NCI-H82 (cell line): Measurements from ENCODE around the gene OR52L1.
"Not testable (repeated sequence)": the region's sequence is repeated elsewhere in the genome, so short reads cannot be mapped to it uniquely, and the experiment has no call there.

ENCODE experiments used
- DNase-seq: peaks from one replicate; lab custom pipeline; 2025; lab: John Stamatoyannopoulos, UW

Gene OR52L1

GRCh38 chr11:5986885-5987284 lies at the start of gene OR52L1:
TSS of gene OR52L1 (minus strand) at chr11:5986985. CDS start at chr11:5986930, 55 bp downstream.
- DNase-seq: no peak

- DNase-seq: no peak
Observed at GRCh38 chr11:6030708-6031405, 44.1 kb upstream of the OR52L1 start, which contains the start of gene OR56A1. TSS of gene OR56A1 (minus strand) at chr11:6030758. CDS start at chr11:6027692, 3,066 bp downstream.

GRCh38 chr11:6027501-6027900 lies 40.7 kb upstream of the OR52L1 start:
- no peak for DNase-seq

- no peak for DNase-seq
Observed at GRCh38 chr11:6025056-6025455, 38.3 kb upstream of the OR52L1 start.

- peak; percentile 38 for DNase-seq
Observed at GRCh38 chr11:6022956-6023355, 36.2 kb upstream of the OR52L1 start.

- DNase-seq: no peak
Observed at GRCh38 chr11:6013042-6013441, 26.3 kb upstream of the OR52L1 start.

GRCh38 chr11:6012035-6012668 lies 25.4 kb upstream of the OR52L1 start:
- DNase-seq: no peak

- DNase-seq: no peak
Observed at GRCh38 chr11:6006846-6007245, 20.1 kb upstream of the OR52L1 start, which contains the start of gene OR56A4. TSS of gene OR56A4 (minus strand) at chr11:6006946. CDS start at chr11:6002992, 3,954 bp downstream.

GRCh38 chr11:6006395-6006794 lies 19.6 kb upstream of the OR52L1 start:
- no peak for DNase-seq

- no peak for DNase-seq
Observed at GRCh38 chr11:6002202-6002699, 15.5 kb upstream of the OR52L1 start.

- no peak for DNase-seq
Observed at GRCh38 chr11:5994791-5995190, 8.0 kb upstream of the OR52L1 start.

GRCh38 chr11:5992604-5993251 lies 5.9 kb upstream of the OR52L1 start:
- peak; percentile 60 for DNase-seq

- DNase-seq: no peak
Observed at GRCh38 chr11:5992150-5992549, 5.4 kb upstream of the OR52L1 start.

GRCh38 chr11:5989203-5989602 lies 2.4 kb upstream of the OR52L1 start:
- DNase-seq: no peak

- DNase-seq: no peak
Observed at GRCh38 chr11:5983443-5983842, 3.3 kb downstream of the OR52L1 start.

GRCh38 chr11:5973530-5973929 lies 13.3 kb downstream of the OR52L1 start:
- DNase-seq: no peak

GRCh38 chr11:5968394-5968793 lies 18.4 kb downstream of the OR52L1 start, which contains the start of gene OR56A5:
TSS of gene OR56A5 (minus strand) at chr11:5968494. CDS start at chr11:5968494, 0 bp downstream.
- DNase-seq: no peak

GRCh38 chr11:5967708-5968107 lies 19.1 kb downstream of the OR52L1 start:
- no peak for DNase-seq

- no peak for DNase-seq
Observed at GRCh38 chr11:5966958-5967357, 19.8 kb downstream of the OR52L1 start.

GRCh38 chr11:5960704-5961320 lies 26.0 kb downstream of the OR52L1 start:
- not testable (repeated sequence) for DNase-seq

GRCh38 chr11:5955586-5955985 lies 31.2 kb downstream of the OR52L1 start:
- DNase-seq: no peak

GRCh38 chr11:5941951-5942350 lies 44.8 kb downstream of the OR52L1 start, which contains the start of gene OR56A3:
TSS of gene OR56A3 (plus strand) at chr11:5942251. CDS start at chr11:5947347, 5,096 bp downstream.
- no peak for DNase-seq
